GM23338 (cell line): ENCODE measurements around the gene DBT. TPM values are rescaled to one million over a fixed set of nuclear protein-coding genes. Genes with fewer than 3 reads are reported as not detected.

ENCODE experiments used
- ATAC-seq: fragments of 200-7000 bp; cut with Tn5 transposase; 3 replicates; pipeline ENCODE4 v1.9.1; 2020
- DNase-seq: peaks from one replicate; pipeline ENCODE4 v3.0.0-alpha.2; 2015; ENCODE audit warnings: low spot score
- H2AFZ ChIP-seq: fragments of 200-600 bp; sonication (generic); 2 replicates; pipeline ENCODE4 v1.8.0; 2016; ENCODE audit warnings: antibody characterized with exemption, mild to moderate bottlenecking, moderate library complexity
- H3F3A ChIP-seq: fragments of 200-600 bp; sonication (generic); replicated peaks from 2 replicates; pipeline ENCODE4 v1.8.0; 2017; ENCODE audit warnings: antibody characterized with exemption, mixed run types, low read depth
- H3K27ac ChIP-seq: fragments of 200-600 bp; sonication (generic); 2 replicates; pipeline ENCODE4 v1.6.1; 2016; ENCODE audit warnings: low read depth
- H3K27me3 ChIP-seq: fragments of 200-600 bp; sonication (generic); 2 replicates; pipeline ENCODE4 v1.8.0; 2016; ENCODE audit warnings: mild to moderate bottlenecking, mixed run types, moderate library complexity; ENCODE audit not compliant: insufficient read depth
- H3K36me3 ChIP-seq: fragments of 200-600 bp; sonication (generic); 2 replicates; pipeline ENCODE4 v1.8.0; 2016; ENCODE audit warnings: mild to moderate bottlenecking; ENCODE audit not compliant: insufficient read depth
- H3K4me1 ChIP-seq: fragments of 200-600 bp; sonication (generic); 2 replicates; pipeline ENCODE4 v1.8.0; 2016; ENCODE audit warnings: mild to moderate bottlenecking, moderate library complexity; ENCODE audit not compliant: insufficient read depth
- H3K4me2 ChIP-seq: fragments of 200-600 bp; sonication (generic); 2 replicates; pipeline ENCODE4 v1.7.1; 2017; ENCODE audit warnings: mixed run types
- H3K4me3 ChIP-seq: fragments of 200-600 bp; sonication (generic); 2 replicates; pipeline ENCODE4 v1.6.1; 2016; ENCODE audit warnings: mixed run types
- H3K79me2 ChIP-seq: fragments of 200-600 bp; sonication (generic); replicated peaks from 2 replicates; pipeline ENCODE4 v1.8.0; 2017; ENCODE audit warnings: mild to moderate bottlenecking; ENCODE audit not compliant: insufficient read depth
- H3K9me2 ChIP-seq: fragments of 200-600 bp; sonication (generic); 2 replicates; pipeline ENCODE4 v1.8.0; 2017; ENCODE audit not compliant: insufficient read depth
- H4K20me1 ChIP-seq: fragments of 200-600 bp; sonication (generic); replicated peaks from 2 replicates; pipeline ENCODE4 v1.8.0; 2017; ENCODE audit warnings: mild to moderate bottlenecking; ENCODE audit not compliant: insufficient read depth
- H3K27ac Mint-ChIP-seq: 2 replicates; pipeline ENCODE4 v1.8.0; 2020; ENCODE audit warnings: inconsistent platforms, mild to moderate bottlenecking, moderate library complexity, mixed read lengths
- H3K27me3 Mint-ChIP-seq: 3 replicates; pipeline ENCODE4 v1.8.0; 2022; ENCODE audit warnings: low read depth, mild to moderate bottlenecking, moderate library complexity, mixed read lengths, inconsistent platforms; ENCODE audit not compliant: insufficient read depth, poor library complexity
- H3K36me3 Mint-ChIP-seq: 3 replicates; pipeline ENCODE4 v1.8.0; 2021; ENCODE audit warnings: low read depth, mild to moderate bottlenecking, inconsistent platforms, moderate library complexity, mixed read lengths
- H3K4me1 Mint-ChIP-seq: 3 replicates; pipeline ENCODE4 v1.8.0; 2020; ENCODE audit warnings: mild to moderate bottlenecking, inconsistent platforms, mixed read lengths
- H3K4me3 Mint-ChIP-seq: 3 replicates; pipeline ENCODE4 v1.8.0; 2021; ENCODE audit warnings: moderate library complexity, mild to moderate bottlenecking, inconsistent platforms, mixed read lengths
- H3K9me3 Mint-ChIP-seq: 3 replicates; pipeline ENCODE4 v1.8.0; 2020; ENCODE audit warnings: moderate library complexity, mild to moderate bottlenecking, inconsistent platforms, mixed read lengths
- CREB1 ChIP-seq: fragments of 250-450 bp; sonication (Bioruptor Pico); IDR thresholded peaks from 2 replicates; pipeline ENCODE4 v1.5.0; 2020; ENCODE audit warnings: low read depth, mild to moderate bottlenecking, moderate library complexity
- CTCF ChIP-seq, 2 experiments: fragments of 200-600 bp in 1 of 2; sonication (generic) in 1 of 2; conservative IDR thresholded peaks; 2 replicates each; pipeline versions ENCODE4 v1.5.1 to v1.6.1; 2016 to 2017; ENCODE audit warnings: antibody characterized with exemption in 2 of 2, low read depth in 2 of 2, mild to moderate bottlenecking in 2 of 2, moderate library complexity in 1 of 2
- ETS1 ChIP-seq: IDR thresholded peaks from 2 replicates; pipeline ENCODE4 v1.6.1; 2016; ENCODE audit warnings: antibody characterized with exemption
- EZH2 ChIP-seq: fragments of 200-600 bp; sonication (generic); IDR thresholded peaks from one replicate; pipeline ENCODE4 v1.8.0; 2017; ENCODE audit warnings: antibody characterized with exemption, mild to moderate bottlenecking, low read depth; ENCODE audit not compliant: unreplicated experiment
- EZH2phosphoT487 ChIP-seq: fragments of 200-600 bp; sonication (generic); IDR thresholded peaks from one replicate; pipeline ENCODE4 v1.8.1; 2018; ENCODE audit warnings: antibody characterized with exemption; ENCODE audit not compliant: unreplicated experiment
- JUNB ChIP-seq: IDR thresholded peaks from one replicate; pipeline ENCODE4 v1.6.1; 2016; ENCODE audit warnings: antibody characterized with exemption; ENCODE audit not compliant: unreplicated experiment
- NANOG ChIP-seq: IDR thresholded peaks from 2 replicates; pipeline ENCODE4 v1.6.1; 2016; ENCODE audit warnings: antibody characterized with exemption, borderline replicate concordance
- REST ChIP-seq: IDR thresholded peaks from one replicate; pipeline ENCODE4 v1.6.1; 2018; ENCODE audit warnings: antibody characterized with exemption; ENCODE audit not compliant: unreplicated experiment
- STAT1 ChIP-seq: IDR thresholded peaks from one replicate; pipeline ENCODE4 v1.6.1; 2016; ENCODE audit warnings: antibody characterized with exemption; ENCODE audit not compliant: unreplicated experiment
- ZNF114 ChIP-seq: fragments of 250-450 bp; sonication (Bioruptor Pico); IDR thresholded peaks from 2 replicates; pipeline ENCODE4 v1.5.0; 2020; ENCODE audit warnings: mild to moderate bottlenecking, moderate library complexity
- ZNF331 ChIP-seq: fragments of 250-450 bp; sonication (Bioruptor Pico); IDR thresholded peaks from 2 replicates; pipeline ENCODE4 v1.5.0; 2020; ENCODE audit warnings: low read depth, mild to moderate bottlenecking, moderate library complexity
- polyA plus RNA-seq: library from polyadenylated mRNA; unstranded; fragments of >200 nt; fragmentation: Nextera tagmentation; extraction: Ambion mirVana; gene quantifications from 2 replicates; pipeline ENCODE4 v1.2.1, GENCODE V29; 2016
- total RNA-seq: library from RNA; depleted of rRNA; stranded (reverse); fragments of >200 nt; shearing (Covaris generic); gene quantifications from 2 replicates; pipeline ENCODE4 v1.2.3, GENCODE V29; 2014

DBT gene
- total and polyA plus RNA-seq, 2 experiments from 2014 or later, result 8.1 to 14.7 TPM

GRCh38 chr1:100215101-100215500 lies 34.5 kb downstream of the DBT start (continued):
- TF ChIP-seq ETS1 (no peak), STAT1 (no peak), CTCF (conservative IDR thresholded peaks at IDR 0.05; ENCODE audit: low read depth in 2 of 2) (no peak), JUNB (no peak), EZH2phosphoT487 (no peak), REST (no peak), CREB1 (CRISPR knock-in tag) (no peak), NANOG (no peak)

GRCh38 chr1:100213141-100213540 lies 36.5 kb downstream of the DBT start:
- peaks cover 56% of the 10 kb centered on the region for H3K36me3 Mint-ChIP-seq
- Histone ChIP-seq H3K4me3 (no peak overlapping the region), H3K4me2 (no peak overlapping the region), H3F3A (no peaks in the 10 kb centered on the region), H3K4me1 (no peaks in the 10 kb centered on the region), H3K27me3 (no peaks in the 10 kb centered on the region), H3K27ac (no peak overlapping the region), H4K20me1 (no peaks in the 10 kb centered on the region; the same call in 1 of the 2 replicates), H3K79me2 (no peaks in the 10 kb centered on the region), H2AFZ (no peak overlapping the region), H3K9me2 (no peaks in the 10 kb centered on the region), H3K36me3 (peaks cover 16% of the 10 kb centered on the region; the same call in 1 of the 2 replicates)
- DNase-seq (peak; percentile 9), ATAC-seq (peak; percentile 74)
- H3K27me3 Mint-ChIP-seq, result no peaks in the 10 kb centered on the region
- no peaks in the 10 kb centered on the region for H3K4me1 Mint-ChIP-seq
- TF ChIP-seq ZNF331 (CRISPR knock-in tag) (no peak), STAT1 (no peak), EZH2 (no peak), CTCF (conservative IDR thresholded peaks at IDR 0.05; ENCODE audit: low read depth in 2 of 2) (no peak), JUNB (no peak), ETS1 (no peak), NANOG (no peak), CREB1 (CRISPR knock-in tag) (no peak), ZNF114 (CRISPR knock-in tag) (no peak), EZH2phosphoT487 (no peak)
- H3K27ac Mint-ChIP-seq, result no peak overlapping the region
- no peak overlapping the region for H3K4me3 Mint-ChIP-seq
- H3K9me3 Mint-ChIP-seq, result no peaks in the 10 kb centered on the region; the same call in 2 of the 3 replicates
